IMR-90 (cell line): ENCODE measurements around the gene PSMG1. TPM values are rescaled to one million over a fixed set of nuclear protein-coding genes. Genes with fewer than 3 reads are reported as not detected.
A peak's percentile ranks its signal among the peaks of the same experiment; 100 is the strongest.

Experiments
- ATAC-seq: fragments of 200-7000 bp; cut with Tn5 transposase; 2 replicates; pipeline ENCODE4 v1.9.1; 2020; ENCODE audit warnings: low read depth, mild to moderate bottlenecking, moderate library complexity
- BruUV-seq: library from RNA; stranded (reverse); fragments of 400-500 nt; replicated peaks from 2 replicates; lab custom pipeline; 2021; lab: Mats Ljungman, UMichigan
- CTCF ChIA-PET: fragments of 300-600 bp; formaldehyde crosslinking; extraction: SDS; loops from one replicate; lab custom pipeline; 2021; ENCODE audit warnings: antibody characterized with exemption; lab: Yijun Ruan, JAX
- POLR2A ChIA-PET: fragments of 300-600 bp; sonication (Branson Sonifier 250); formaldehyde crosslinking; loops from one replicate; lab custom pipeline; 2022; ENCODE audit warnings: antibody characterized with exemption; ENCODE audit not compliant: unreplicated experiment; lab: Charles Lee
- DNase-seq: peaks from one replicate; pipeline ENCODE4 v3.0.0; 2013
- H2AFZ ChIP-seq: replicated peaks from 2 replicates; pipeline ENCODE3; 2013; ENCODE audit warnings: low read length, mild to moderate bottlenecking; ENCODE audit not compliant: poor library complexity
- H2AK5ac ChIP-seq: 2 replicates; pipeline ENCODE4 v1.6.1; 2013; ENCODE audit warnings: low read depth, low read length, inconsistent platforms
- H2AK9ac ChIP-seq: replicated peaks from 2 replicates; pipeline ENCODE3; 2013; ENCODE audit warnings: mild to moderate bottlenecking, low read depth, low read length, moderate library complexity; ENCODE audit not compliant: poor library complexity
- H2BK120ac ChIP-seq: 2 replicates; pipeline ENCODE4 v1.6.1; 2013; ENCODE audit warnings: low read depth, low read length, inconsistent platforms
- H2BK15ac ChIP-seq: 3 replicates; pipeline ENCODE4 v1.6.1; 2013; ENCODE audit warnings: low read depth, low read length, inconsistent platforms
- H2BK20ac ChIP-seq: 2 replicates; pipeline ENCODE4 v1.6.1; 2013; ENCODE audit warnings: low read depth, mild to moderate bottlenecking, inconsistent platforms, low read length, moderate library complexity
- H2BK5ac ChIP-seq: 2 replicates; pipeline ENCODE4 v1.6.1; 2013; ENCODE audit warnings: mild to moderate bottlenecking, low read depth, low read length, inconsistent platforms; ENCODE audit not compliant: poor library complexity, severe bottlenecking
- H3K14ac ChIP-seq: replicated peaks from 2 replicates; pipeline ENCODE4 v1.6.1; 2013; ENCODE audit warnings: low read depth, low read length, inconsistent platforms
- H3K18ac ChIP-seq: 2 replicates; pipeline ENCODE4 v1.6.1; 2013; ENCODE audit warnings: low read depth, low read length, control low read depth
- H3K23ac ChIP-seq: 2 replicates; pipeline ENCODE4 v1.6.1; 2013; ENCODE audit warnings: low read depth, low read length, inconsistent platforms
- H3K27ac ChIP-seq: 2 replicates; pipeline ENCODE4 v1.5.1; 2013; ENCODE audit warnings: mild to moderate bottlenecking, control low read depth, low read length; ENCODE audit not compliant: insufficient read depth
- H3K27me3 ChIP-seq: 2 replicates; pipeline ENCODE4 v1.6.1; 2013; ENCODE audit warnings: low read length; ENCODE audit not compliant: control insufficient read depth, insufficient read depth
- H3K36me3 ChIP-seq: 2 replicates; pipeline ENCODE4 v1.6.1; 2013; ENCODE audit warnings: low read length, mixed read lengths; ENCODE audit not compliant: control insufficient read depth, insufficient read depth
- H3K4ac ChIP-seq: 2 replicates; pipeline ENCODE4 v1.6.1; 2013; ENCODE audit warnings: low read depth, low read length, inconsistent platforms
- H3K4me1 ChIP-seq: 2 replicates; pipeline ENCODE4 v1.6.1; 2013; ENCODE audit warnings: low read length, mixed read lengths; ENCODE audit not compliant: control insufficient read depth, insufficient read depth
- H3K4me2 ChIP-seq: 2 replicates; pipeline ENCODE4 v1.6.1; 2013; ENCODE audit warnings: low read depth, mild to moderate bottlenecking, control low read depth, low read length, moderate library complexity
- H3K4me3 ChIP-seq: 2 replicates; pipeline ENCODE4 v1.5.1; 2013; ENCODE audit warnings: low read depth, mild to moderate bottlenecking, control low read depth, low read length, moderate library complexity; ENCODE audit not compliant: insufficient read depth
- H3K56ac ChIP-seq: 2 replicates; pipeline ENCODE4 v1.6.1; 2013; ENCODE audit warnings: low read length, inconsistent platforms; ENCODE audit not compliant: insufficient read depth; ENCODE audit errors: extremely low read depth
- H3K79me1 ChIP-seq, 2 experiments: 2 replicates each; pipeline ENCODE4 v1.6.1; 2013; ENCODE audit warnings: low read length in 2 of 2, inconsistent platforms in 1 of 2, low read depth in 1 of 2
- H3K9ac ChIP-seq: 2 replicates; pipeline ENCODE4 v1.6.1; 2013; ENCODE audit warnings: low read depth, low read length, control low read depth
- H3K9me1 ChIP-seq: 2 replicates; pipeline ENCODE4 v1.6.1; 2013; ENCODE audit warnings: low read length, inconsistent platforms; ENCODE audit not compliant: insufficient read depth
- H3K9me3 ChIP-seq: 2 replicates; pipeline ENCODE4 v1.6.1; 2013; ENCODE audit warnings: low read length; ENCODE audit not compliant: control insufficient read depth, insufficient read depth
- H4K20me1 ChIP-seq: 2 replicates; pipeline ENCODE4 v1.6.1; 2013; ENCODE audit warnings: low read length, inconsistent platforms; ENCODE audit not compliant: insufficient read depth
- H4K5ac ChIP-seq: 2 replicates; pipeline ENCODE4 v1.6.1; 2013; ENCODE audit warnings: mild to moderate bottlenecking, low read depth, low read length, control low read depth
- H4K8ac ChIP-seq, 2 experiments: 2 replicates each; pipeline ENCODE4 v1.6.1; 2013; ENCODE audit warnings: low read depth in 2 of 2, low read length in 2 of 2, control low read depth in 1 of 2, inconsistent platforms in 1 of 2
- H4K91ac ChIP-seq: 2 replicates; pipeline ENCODE4 v1.6.1; 2013; ENCODE audit warnings: low read depth, low read length, inconsistent platforms; ENCODE audit not compliant: insufficient read depth
- BHLHE40 ChIP-seq: fragments of 150-350 bp; IDR thresholded peaks from 2 replicates; pipeline ENCODE4 v1.6.1; 2016; ENCODE audit warnings: mild to moderate bottlenecking, low read depth, low read length
- CHD1 ChIP-seq: IDR thresholded peaks from 2 replicates; pipeline ENCODE4 v1.6.1; 2012; ENCODE audit warnings: low read depth, low read length, improper control_type of control experiment
- ELK1 ChIP-seq: fragments of 150-350 bp; IDR thresholded peaks from 2 replicates; pipeline ENCODE4 v1.6.1; 2016; ENCODE audit warnings: low read depth, mild to moderate bottlenecking, low read length, moderate library complexity, borderline replicate concordance
- FOS ChIP-seq: fragments of 150-350 bp; IDR thresholded peaks from 2 replicates; pipeline ENCODE4 v1.6.1; 2016; ENCODE audit warnings: low read depth, low read length
- MAFK ChIP-seq: IDR thresholded peaks from 2 replicates; pipeline ENCODE4 v1.6.1; 2012; ENCODE audit warnings: low read depth, low read length, improper control_type of control experiment
- MAZ ChIP-seq: IDR thresholded peaks from 2 replicates; pipeline ENCODE4 v1.6.1; 2012; ENCODE audit warnings: low read depth, mild to moderate bottlenecking, low read length, improper control_type of control experiment, moderate library complexity, borderline replicate concordance
- POLR2A ChIP-seq: IDR thresholded peaks from 2 replicates; pipeline ENCODE4 v1.6.1; 2012; ENCODE audit warnings: mild to moderate bottlenecking, low read depth, low read length
- WGBS, 2 experiments: methylation state at CpG; one replicate each; pipeline versions ENCODE4 v1.1.5 to v1.1.7; 2013; ENCODE audit warnings: missing lambda C conversion rate in 2 of 2; ENCODE audit not compliant: insufficient read length in 1 of 2; ENCODE audit errors: extremely low coverage in 2 of 2; 5-methylcytosine and 5-hydroxymethylcytosine counted together
- dilution Hi-C: fragments of 300-500 bp; cut with HindIII; formaldehyde crosslinking; loops from one replicate; pipeline ENCODE4 v1.14.3; 2018; ENCODE audit warnings: low sequenced_read_pairs; ENCODE audit not compliant: unreplicated experiment
- in situ Hi-C: fragments of 300-500 bp; cut with MboI; formaldehyde crosslinking; loops from 3 replicates; pipeline ENCODE4 v1.14.3; 2019; ENCODE audit warnings: low sequenced_read_pairs, inconsistent platforms, mixed read lengths
- intact Hi-C: fragments of 100-400 bp; cut with micrococcal nuclease; formaldehyde crosslinking; loops from 2 replicates; pipeline ENCODE4 v1.10.0; 2022
- polyA plus RNA-seq, 3 experiments: library from polyadenylated mRNA; depleted of rRNA; stranded (reverse); fragments of >200 nt; gene quantifications; 2 replicates each; pipeline ENCODE4 v1.2.3, GENCODE V29; 2012; ENCODE audit warnings: low replicate concordance in 1 of 3
- total RNA-seq: library from RNA; depleted of rRNA; stranded (reverse); fragments of >200 nt; gene quantifications from 2 replicates; pipeline ENCODE4 v1.2.3, GENCODE V29; 2012
- TF ChIP-seq, protein P1 (sequence below): fragments of 150-350 bp; IDR thresholded peaks from 2 replicates; pipeline ENCODE4 v1.6.1; 2017; ENCODE audit warnings: mild to moderate bottlenecking, antibody characterized with exemption, low read length, low read depth
- TF ChIP-seq, protein P2 (sequence below): conservative IDR thresholded peaks from 2 replicates; pipeline ENCODE4 v1.5.1; 2012; ENCODE audit warnings: mild to moderate bottlenecking, low read depth, low read length, improper control_type of control experiment

Gene PSMG1
- total and polyA plus RNA-seq, 2 of the 4 experiments (the other 2 are of a cell fraction), result 37.8 to 45.4 TPM

DNA sequence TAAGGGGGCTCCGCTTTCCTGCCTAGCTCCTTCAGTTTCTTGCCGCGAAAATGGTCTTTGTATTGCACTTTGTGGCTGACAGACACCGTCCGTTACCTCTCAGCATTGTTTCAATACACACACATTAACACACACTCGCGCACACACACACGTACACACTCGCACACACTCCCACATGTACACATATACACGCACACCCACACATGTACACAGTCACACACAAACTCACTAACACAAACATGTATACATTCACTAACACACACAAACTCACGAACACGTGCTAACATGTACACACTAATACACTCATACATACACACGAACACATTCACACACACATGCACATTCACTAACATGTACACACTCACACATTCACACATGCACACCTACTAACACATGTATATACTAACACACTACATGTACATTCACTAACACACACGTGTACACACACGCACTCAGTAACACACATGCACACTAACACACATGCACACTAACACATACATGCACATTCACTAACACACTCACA lies 48.9 kb downstream of the PSMG1 start:
- no peak overlapping the region for H3K4ac ChIP-seq
- no peaks in the 10 kb centered on the region for H3K79me1 ChIP-seq
- dilution Hi-C loops, result no loop called here
- H2BK20ac ChIP-seq, result no peak overlapping the region
- CTCF ChIA-PET, result no interaction called here
- H3K9ac ChIP-seq, result no peak overlapping the region
- H2BK5ac ChIP-seq, result no peak overlapping the region
- no TSS peak for BruUV-seq
- H2AFZ ChIP-seq, result no peak overlapping the region
- H3K9me1 ChIP-seq, result no peaks in the 10 kb centered on the region; the same call in 1 of the 2 replicates
- H3K4me1 ChIP-seq, result peaks cover 5% of the 10 kb centered on the region; the same call in 1 of the 2 replicates
- peak overlapping the region; percentile 52; the same call in 1 of the 2 replicates for H2AK5ac ChIP-seq
- H4K91ac ChIP-seq, result no peak overlapping the region
- no peaks in the 10 kb centered on the region for H4K20me1 ChIP-seq
- no peak overlapping the region for H2BK120ac ChIP-seq
- intact Hi-C loops, result no loop called here
- TF ChIP-seq FOS (no peak), BHLHE40 (no peak), CHD1 (no peak), POLR2A (no peak), ELK1 (no peak), MAFK (no peak), MAZ (no peak)
- TF ChIP-seq, protein P1, sequence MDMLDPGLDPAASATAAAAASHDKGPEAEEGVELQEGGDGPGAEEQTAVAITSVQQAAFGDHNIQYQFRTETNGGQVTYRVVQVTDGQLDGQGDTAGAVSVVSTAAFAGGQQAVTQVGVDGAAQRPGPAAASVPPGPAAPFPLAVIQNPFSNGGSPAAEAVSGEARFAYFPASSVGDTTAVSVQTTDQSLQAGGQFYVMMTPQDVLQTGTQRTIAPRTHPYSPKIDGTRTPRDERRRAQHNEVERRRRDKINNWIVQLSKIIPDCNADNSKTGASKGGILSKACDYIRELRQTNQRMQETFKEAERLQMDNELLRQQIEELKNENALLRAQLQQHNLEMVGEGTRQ, result no peak
- TF ChIP-seq, protein P2, sequence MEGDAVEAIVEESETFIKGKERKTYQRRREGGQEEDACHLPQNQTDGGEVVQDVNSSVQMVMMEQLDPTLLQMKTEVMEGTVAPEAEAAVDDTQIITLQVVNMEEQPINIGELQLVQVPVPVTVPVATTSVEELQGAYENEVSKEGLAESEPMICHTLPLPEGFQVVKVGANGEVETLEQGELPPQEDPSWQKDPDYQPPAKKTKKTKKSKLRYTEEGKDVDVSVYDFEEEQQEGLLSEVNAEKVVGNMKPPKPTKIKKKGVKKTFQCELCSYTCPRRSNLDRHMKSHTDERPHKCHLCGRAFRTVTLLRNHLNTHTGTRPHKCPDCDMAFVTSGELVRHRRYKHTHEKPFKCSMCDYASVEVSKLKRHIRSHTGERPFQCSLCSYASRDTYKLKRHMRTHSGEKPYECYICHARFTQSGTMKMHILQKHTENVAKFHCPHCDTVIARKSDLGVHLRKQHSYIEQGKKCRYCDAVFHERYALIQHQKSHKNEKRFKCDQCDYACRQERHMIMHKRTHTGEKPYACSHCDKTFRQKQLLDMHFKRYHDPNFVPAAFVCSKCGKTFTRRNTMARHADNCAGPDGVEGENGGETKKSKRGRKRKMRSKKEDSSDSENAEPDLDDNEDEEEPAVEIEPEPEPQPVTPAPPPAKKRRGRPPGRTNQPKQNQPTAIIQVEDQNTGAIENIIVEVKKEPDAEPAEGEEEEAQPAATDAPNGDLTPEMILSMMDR, result no peak
- in situ Hi-C loops, result no loop called here
- H3K9me3 ChIP-seq, result peaks cover 7% of the 10 kb centered on the region
- no peak overlapping the region for H3K4me3 ChIP-seq
- H2BK15ac ChIP-seq, result no peak overlapping the region
- no peak overlapping the region for H3K18ac ChIP-seq
- H4K5ac ChIP-seq, result no peak overlapping the region
- ATAC-seq (no peak), DNase-seq (no peak)
- no peak overlapping the region for H3K27ac ChIP-seq
- POLR2A ChIA-PET, result no interaction called here
- H3K56ac ChIP-seq, result no peak overlapping the region
- H3K4me2 ChIP-seq, result no peak overlapping the region
- no peaks in the 10 kb centered on the region for H3K36me3 ChIP-seq
- no peak overlapping the region for H3K14ac ChIP-seq
- WGBS, 2 experiments, result 89 to 100% methylated on average over 3 to 15 of the region's 15 CpGs
- H2AK9ac ChIP-seq, result no peak overlapping the region
- no peak overlapping the region for H4K8ac ChIP-seq
- no peak overlapping the region for H3K23ac ChIP-seq
- no peaks in the 10 kb centered on the region for H3K27me3 ChIP-seq
